ENCODE measurements around the gene CSAG3. TPM values are rescaled to one million over a fixed set of nuclear protein-coding genes. Genes with fewer than 3 reads are reported as not detected.
"Not testable (repeated sequence)": the region's sequence is repeated elsewhere in the genome, so short reads cannot be mapped to it uniquely, and the experiment has no call there.

Gene CSAG3
- total and polyA plus RNA-seq, 2 donors = 0.52 to 1.3 TPM

DNA sequence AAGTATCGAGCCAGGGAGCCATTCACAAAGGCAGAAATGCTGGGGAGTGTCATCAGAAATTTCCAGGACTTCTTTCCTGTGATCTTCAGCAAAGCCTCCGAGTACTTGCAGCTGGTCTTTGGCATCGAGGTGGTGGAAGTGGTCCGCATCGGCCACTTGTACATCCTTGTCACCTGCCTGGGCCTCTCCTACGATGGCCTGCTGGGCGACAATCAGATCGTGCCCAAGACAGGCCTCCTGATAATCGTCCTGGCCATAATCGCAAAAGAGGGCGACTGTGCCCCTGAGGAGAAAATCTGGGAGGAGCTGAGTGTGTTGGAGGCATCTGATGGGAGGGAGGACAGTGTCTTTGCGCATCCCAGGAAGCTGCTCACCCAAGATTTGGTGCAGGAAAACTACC lies 22.5 kb upstream of the CSAG3 start:
- H3K9me3 ChIP-seq (ENCODE audit: control insufficient read depth in 2 of 2, insufficient read depth in 1 of 2, low read length in 1 of 2); H3K27me3 ChIP-seq (ENCODE audit: control insufficient read depth in 2 of 2, insufficient read depth in 1 of 2, low read length in 1 of 2); H3K4me3 ChIP-seq (ENCODE audit: low read length in 2 of 2); DNase-seq (ENCODE audit: low read depth in 6 of 9, low spot score in 9 of 9); H3K4me1 ChIP-seq (ENCODE audit: control insufficient read depth in 2 of 2, insufficient read depth in 2 of 2, low read length in 2 of 2); H3K27ac ChIP-seq (ENCODE audit: low read depth in 1 of 2, low read length in 1 of 2); H3K36me3 ChIP-seq (ENCODE audit: control insufficient read depth in 2 of 2, insufficient read depth in 2 of 2, low read length in 1 of 2): not testable (repeated sequence)
- 98% methylated on average over 12 of the region's 12 CpGs for WGBS

DNA sequence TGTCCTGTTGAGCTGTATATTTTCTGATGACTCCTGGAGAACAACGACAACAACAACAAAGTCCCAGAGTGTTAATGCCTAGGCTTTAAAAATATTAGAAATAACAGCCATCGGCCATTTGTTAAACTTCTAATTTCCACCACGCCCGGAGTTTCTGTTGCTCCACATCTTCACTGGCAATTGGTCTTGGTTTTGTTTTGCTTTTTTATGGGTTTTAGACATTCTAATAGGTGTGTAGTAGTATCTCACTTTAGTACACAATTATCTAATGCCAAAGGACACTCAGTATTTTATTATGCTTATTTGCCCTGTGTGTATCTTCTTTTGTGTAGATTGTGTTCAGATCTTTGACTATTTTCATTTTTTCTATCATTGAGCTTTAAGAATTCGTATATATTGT lies 20.5 kb upstream of the CSAG3 start:
- no peak for DNase-seq (ENCODE audit: low read depth in 6 of 9, low spot score in 9 of 9)
- no peak overlapping the region for H3K27ac ChIP-seq (ENCODE audit: low read depth in 1 of 2, low read length in 1 of 2)
- no peaks in the 10 kb centered on the region for H3K27me3 ChIP-seq (ENCODE audit: control insufficient read depth in 2 of 2, insufficient read depth in 1 of 2, low read length in 1 of 2)
- no peak overlapping the region for H3K4me3 ChIP-seq (ENCODE audit: low read length in 2 of 2)
- no peaks in the 10 kb centered on the region for H3K36me3 ChIP-seq (ENCODE audit: control insufficient read depth in 2 of 2, insufficient read depth in 2 of 2, low read length in 1 of 2)
- 96% methylated on average over 5 of the region's 5 CpGs for WGBS
- H3K4me1 ChIP-seq (ENCODE audit: control insufficient read depth in 2 of 2, insufficient read depth in 2 of 2, low read length in 2 of 2) = no peaks in the 10 kb centered on the region
- H3K9me3 ChIP-seq (ENCODE audit: control insufficient read depth in 2 of 2, insufficient read depth in 1 of 2, low read length in 1 of 2) = no peaks in the 10 kb centered on the region

DNA sequence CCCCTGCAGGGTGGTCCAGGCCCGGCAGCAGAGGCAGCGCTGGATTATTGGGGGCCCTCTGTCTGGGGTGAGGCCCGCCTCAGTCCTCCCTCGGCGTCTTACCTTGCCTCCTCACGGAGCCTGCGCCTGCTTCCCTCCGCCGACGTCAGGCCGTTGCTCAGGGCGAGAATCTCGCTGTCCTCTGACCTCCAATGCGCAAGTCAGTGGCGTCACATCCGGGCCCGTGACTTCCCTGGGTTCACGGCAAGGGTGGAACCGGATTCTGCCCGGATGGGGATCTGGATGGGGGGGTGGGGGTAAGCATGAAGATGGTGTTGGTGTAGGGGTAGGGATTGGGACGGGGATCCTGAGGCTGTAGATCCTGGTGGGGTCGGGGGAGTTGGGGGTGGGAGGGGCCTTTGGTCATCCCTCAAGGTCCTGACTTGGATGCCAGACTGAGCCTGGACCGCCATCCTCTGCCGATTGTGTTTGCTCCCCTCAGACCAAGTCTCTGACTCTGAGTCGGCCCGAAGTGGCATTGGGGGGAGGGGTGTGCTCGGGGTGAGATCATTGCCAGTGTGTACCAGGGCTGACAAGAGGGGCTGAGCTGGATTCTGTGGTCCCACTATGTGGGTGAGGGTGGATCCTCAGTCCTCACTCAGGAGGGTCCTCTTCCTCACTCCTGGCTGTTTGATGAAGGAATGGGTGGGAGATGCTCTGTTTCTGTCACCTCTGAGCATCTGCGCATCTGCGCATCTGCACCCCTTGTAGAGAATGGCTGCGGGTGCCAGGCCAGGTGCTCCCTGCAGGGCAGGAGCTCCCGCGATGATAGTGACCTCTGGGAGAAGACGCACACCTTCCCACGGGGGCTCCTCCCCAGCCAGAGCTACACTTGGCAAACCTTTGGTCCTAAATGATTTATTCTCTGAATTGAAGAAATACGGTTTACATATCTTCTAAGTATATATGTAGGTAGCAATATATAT lies 5.0 kb upstream of the CSAG3 start, which contains the start of gene MAGEA2:
TSS of gene MAGEA2 (minus strand) at position 157 of the 965 bp plus-strand sequence. CDS start 2,479 bp downstream, outside the sequence.
- not testable (repeated sequence) for H3K4me1 ChIP-seq (ENCODE audit: control insufficient read depth in 2 of 2, insufficient read depth in 2 of 2, low read length in 2 of 2); H3K27ac ChIP-seq (ENCODE audit: low read depth in 1 of 2, low read length in 1 of 2); H3K36me3 ChIP-seq (ENCODE audit: control insufficient read depth in 2 of 2, insufficient read depth in 2 of 2, low read length in 1 of 2); H3K4me3 ChIP-seq (ENCODE audit: low read length in 2 of 2); H3K9me3 ChIP-seq (ENCODE audit: control insufficient read depth in 2 of 2, insufficient read depth in 1 of 2, low read length in 1 of 2); DNase-seq (ENCODE audit: low read depth in 6 of 9, low spot score in 9 of 9); H3K27me3 ChIP-seq (ENCODE audit: control insufficient read depth in 2 of 2, insufficient read depth in 1 of 2, low read length in 1 of 2)
- WGBS = no CpG with 5 or more reads among the region's 35 CpGs

DNA sequence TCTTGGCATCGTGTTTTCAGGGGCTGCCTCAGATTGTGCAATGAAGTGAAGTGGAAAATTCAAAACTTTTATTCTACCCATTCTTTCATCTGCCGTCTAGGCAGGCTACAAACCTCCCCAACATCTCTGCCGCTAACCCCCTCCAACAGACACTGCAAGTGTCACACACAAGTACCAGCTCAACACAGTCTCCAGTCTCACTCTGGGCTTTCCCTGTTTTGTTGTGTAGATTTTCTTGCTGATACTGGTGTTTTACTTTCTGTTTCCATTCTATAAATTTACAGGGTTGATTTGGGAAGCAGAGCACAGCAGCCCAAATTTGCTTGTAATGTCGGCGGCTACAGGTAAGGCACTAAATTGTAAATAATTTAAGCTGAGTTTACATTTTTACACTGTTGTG lies 4.1 kb upstream of the CSAG3 start:
- not testable (repeated sequence) for H3K4me1 ChIP-seq (ENCODE audit: control insufficient read depth in 2 of 2, insufficient read depth in 2 of 2, low read length in 2 of 2); H3K36me3 ChIP-seq (ENCODE audit: control insufficient read depth in 2 of 2, insufficient read depth in 2 of 2, low read length in 1 of 2); H3K9me3 ChIP-seq (ENCODE audit: control insufficient read depth in 2 of 2, insufficient read depth in 1 of 2, low read length in 1 of 2); DNase-seq (ENCODE audit: low read depth in 6 of 9, low spot score in 9 of 9); H3K27ac ChIP-seq (ENCODE audit: low read depth in 1 of 2, low read length in 1 of 2); H3K27me3 ChIP-seq (ENCODE audit: control insufficient read depth in 2 of 2, insufficient read depth in 1 of 2, low read length in 1 of 2); H3K4me3 ChIP-seq (ENCODE audit: low read length in 2 of 2)
- WGBS = no CpG with 5 or more reads among the region's 5 CpGs

DNA sequence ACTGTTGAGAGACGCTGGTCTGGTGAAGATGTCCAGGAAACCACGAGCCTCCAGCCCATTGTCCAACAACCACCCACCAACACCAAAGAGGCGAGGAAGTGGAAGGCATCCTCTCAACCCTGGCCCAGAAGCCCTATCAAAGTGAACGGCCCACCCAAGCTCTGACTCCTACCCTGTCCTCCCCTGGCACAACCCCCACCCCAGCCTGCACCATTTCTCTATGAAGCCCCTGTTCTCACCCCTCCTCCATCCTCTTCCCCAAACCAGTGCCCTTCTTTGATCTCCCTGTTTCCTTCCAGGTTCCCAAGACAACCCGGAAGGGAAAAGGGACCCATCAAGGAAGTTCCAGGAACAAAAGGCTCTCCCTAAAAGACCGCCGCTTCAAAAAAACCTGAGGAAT lies 526 bp downstream of the CSAG3 start:
- 75% methylated on average over 2 of the region's 7 CpGs for WGBS
- not testable (repeated sequence) for H3K9me3 ChIP-seq (ENCODE audit: control insufficient read depth in 2 of 2, insufficient read depth in 1 of 2, low read length in 1 of 2); H3K27me3 ChIP-seq (ENCODE audit: control insufficient read depth in 2 of 2, insufficient read depth in 1 of 2, low read length in 1 of 2); DNase-seq (ENCODE audit: low read depth in 6 of 9, low spot score in 9 of 9); H3K4me1 ChIP-seq (ENCODE audit: control insufficient read depth in 2 of 2, insufficient read depth in 2 of 2, low read length in 2 of 2); H3K27ac ChIP-seq (ENCODE audit: low read depth in 1 of 2, low read length in 1 of 2); H3K36me3 ChIP-seq (ENCODE audit: control insufficient read depth in 2 of 2, insufficient read depth in 2 of 2, low read length in 1 of 2); H3K4me3 ChIP-seq (ENCODE audit: low read length in 2 of 2)

DNA sequence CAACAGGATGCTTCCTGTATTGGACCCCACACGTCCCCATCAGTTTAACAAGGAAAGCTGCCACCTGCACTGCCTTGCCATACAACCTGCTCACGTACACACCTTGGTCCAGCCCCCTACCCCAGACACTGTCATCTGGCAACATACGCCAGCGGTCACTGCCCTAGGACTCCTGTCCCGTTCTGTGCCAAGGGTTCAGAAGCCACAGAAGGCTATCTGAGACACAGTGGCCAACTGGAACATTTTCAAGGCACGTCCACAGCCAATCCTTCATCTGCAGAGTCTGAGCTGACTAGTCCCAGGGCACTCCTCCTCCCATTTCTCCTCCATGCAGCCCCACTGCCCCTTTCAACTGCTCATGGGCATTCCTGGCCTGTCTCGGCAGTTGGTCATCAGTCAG lies 2.6 kb downstream of the CSAG3 start:
- DNase-seq (ENCODE audit: low read depth in 6 of 9, low spot score in 9 of 9); H3K9me3 ChIP-seq (ENCODE audit: control insufficient read depth in 2 of 2, insufficient read depth in 1 of 2, low read length in 1 of 2); H3K27ac ChIP-seq (ENCODE audit: low read depth in 1 of 2, low read length in 1 of 2); H3K4me3 ChIP-seq (ENCODE audit: low read length in 2 of 2); H3K27me3 ChIP-seq (ENCODE audit: control insufficient read depth in 2 of 2, insufficient read depth in 1 of 2, low read length in 1 of 2); H3K4me1 ChIP-seq (ENCODE audit: control insufficient read depth in 2 of 2, insufficient read depth in 2 of 2, low read length in 2 of 2); H3K36me3 ChIP-seq (ENCODE audit: control insufficient read depth in 2 of 2, insufficient read depth in 2 of 2, low read length in 1 of 2): not testable (repeated sequence)
- 92% methylated on average over 3 of the region's 7 CpGs for WGBS

DNA sequence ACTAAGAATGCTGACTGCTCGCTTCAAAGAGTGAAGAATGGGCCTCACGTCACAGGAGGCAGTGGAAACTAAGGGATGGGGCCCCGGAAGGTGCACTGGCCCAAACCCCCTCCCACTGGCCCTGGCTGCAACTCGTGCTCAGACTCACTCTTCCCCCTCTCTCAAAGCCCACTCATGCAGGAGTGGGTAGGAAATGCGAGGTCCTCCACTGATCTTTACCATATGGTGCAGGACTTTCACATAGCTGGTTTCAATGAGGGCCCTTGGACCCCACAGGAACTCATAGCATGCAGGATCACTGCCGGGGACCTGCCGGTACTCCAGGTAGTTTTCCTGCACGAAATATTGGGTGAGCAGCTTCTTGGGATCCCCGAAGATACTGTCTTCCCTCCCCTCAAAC lies 7.5 kb downstream of the CSAG3 start:
- H3K9me3 ChIP-seq (ENCODE audit: control insufficient read depth in 2 of 2, insufficient read depth in 1 of 2, low read length in 1 of 2); H3K27ac ChIP-seq (ENCODE audit: low read depth in 1 of 2, low read length in 1 of 2); H3K27me3 ChIP-seq (ENCODE audit: control insufficient read depth in 2 of 2, insufficient read depth in 1 of 2, low read length in 1 of 2); H3K4me1 ChIP-seq (ENCODE audit: control insufficient read depth in 2 of 2, insufficient read depth in 2 of 2, low read length in 2 of 2); H3K36me3 ChIP-seq (ENCODE audit: control insufficient read depth in 2 of 2, insufficient read depth in 2 of 2, low read length in 1 of 2); DNase-seq (ENCODE audit: low read depth in 6 of 9, low spot score in 9 of 9); H3K4me3 ChIP-seq (ENCODE audit: low read length in 2 of 2): not testable (repeated sequence)
- 86% methylated on average over 9 of the region's 9 CpGs for WGBS

DNA sequence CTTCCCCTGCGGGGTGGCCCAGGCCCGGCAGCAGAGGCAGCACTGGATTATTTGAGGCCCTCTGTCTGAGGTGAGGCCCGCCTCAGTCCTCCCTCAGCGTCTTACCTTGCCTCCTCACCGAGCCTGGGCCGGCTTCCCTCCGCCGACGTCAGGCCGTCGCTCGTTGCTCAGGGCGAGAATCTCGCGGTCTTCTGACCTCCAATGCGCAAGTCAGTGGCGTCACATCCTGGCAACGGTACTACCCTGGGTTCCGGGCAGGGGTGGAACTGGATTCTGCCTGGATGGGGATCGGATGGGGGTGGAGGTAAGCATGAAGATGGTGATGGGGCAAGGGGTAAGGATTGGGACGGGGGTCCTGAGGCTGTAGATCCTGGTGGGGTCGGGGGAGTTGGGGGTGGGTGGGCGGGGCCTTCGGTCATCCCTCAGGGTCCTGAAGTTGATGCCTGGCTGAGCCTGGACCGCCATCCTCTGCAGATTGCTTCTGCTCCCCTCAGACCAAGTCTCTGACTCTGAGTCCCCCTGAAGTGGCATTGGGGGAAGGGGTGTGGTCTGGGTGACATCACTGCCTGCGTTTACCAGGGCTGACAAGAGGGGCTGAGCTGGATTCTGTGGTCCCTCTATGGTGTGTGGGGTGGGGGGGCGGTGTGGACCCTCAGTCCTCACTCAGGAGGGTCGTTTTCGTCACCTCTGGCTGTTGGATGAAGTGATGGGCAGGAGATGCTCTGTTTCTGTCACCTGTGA lies 10.7 kb downstream of the CSAG3 start, which contains the start of gene MAGEA6:
TSS of gene MAGEA6 (minus strand) at position 141 of the 741 bp plus-strand sequence. CDS start 2,039 bp downstream, outside the sequence.
- not testable (repeated sequence) for H3K9me3 ChIP-seq (ENCODE audit: control insufficient read depth in 2 of 2, insufficient read depth in 1 of 2, low read length in 1 of 2); H3K36me3 ChIP-seq (ENCODE audit: control insufficient read depth in 2 of 2, insufficient read depth in 2 of 2, low read length in 1 of 2); H3K4me3 ChIP-seq (ENCODE audit: low read length in 2 of 2); H3K27ac ChIP-seq (ENCODE audit: low read depth in 1 of 2, low read length in 1 of 2); H3K4me1 ChIP-seq (ENCODE audit: control insufficient read depth in 2 of 2, insufficient read depth in 2 of 2, low read length in 2 of 2); H3K27me3 ChIP-seq (ENCODE audit: control insufficient read depth in 2 of 2, insufficient read depth in 1 of 2, low read length in 1 of 2); DNase-seq (ENCODE audit: low read depth in 6 of 9, low spot score in 9 of 9)
- 87% methylated on average over 3 of the region's 29 CpGs for WGBS

DNA sequence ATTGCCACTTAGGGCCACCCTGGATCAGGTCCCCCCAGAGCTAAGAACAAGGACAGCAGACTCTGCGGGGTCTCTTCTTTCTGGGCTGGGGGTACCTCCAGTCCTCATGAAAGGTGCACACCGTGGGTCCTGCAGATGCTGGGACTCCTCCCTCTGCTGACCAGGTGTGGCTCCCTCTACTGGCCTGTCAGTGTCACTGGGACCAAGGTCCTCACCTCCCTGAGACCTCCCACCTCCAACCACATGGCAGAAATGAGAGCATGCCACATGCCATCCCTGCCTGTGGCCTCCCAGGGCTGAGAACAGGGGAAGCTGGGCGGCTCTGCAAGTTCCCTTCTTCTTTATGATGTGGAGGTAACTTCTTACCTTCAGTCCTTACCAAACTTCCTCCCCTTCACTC lies 28.0 kb downstream of the CSAG3 start:
- no CpG with 5 or more reads among the region's 3 CpGs for WGBS
- H3K4me3 ChIP-seq (ENCODE audit: low read length in 2 of 2); H3K27me3 ChIP-seq (ENCODE audit: control insufficient read depth in 2 of 2, insufficient read depth in 1 of 2, low read length in 1 of 2); DNase-seq (ENCODE audit: low read depth in 6 of 9, low spot score in 9 of 9); H3K4me1 ChIP-seq (ENCODE audit: control insufficient read depth in 2 of 2, insufficient read depth in 2 of 2, low read length in 2 of 2); H3K9me3 ChIP-seq (ENCODE audit: control insufficient read depth in 2 of 2, insufficient read depth in 1 of 2, low read length in 1 of 2); H3K36me3 ChIP-seq (ENCODE audit: control insufficient read depth in 2 of 2, insufficient read depth in 2 of 2, low read length in 1 of 2); H3K27ac ChIP-seq (ENCODE audit: low read depth in 1 of 2, low read length in 1 of 2): not testable (repeated sequence)

Data from thymus (tissue), 11 donors.